Neuronal stem cell (in vitro differentiated cells): Measurements from ENCODE around the gene RBCK1. TPM values are rescaled to one million over a fixed set of nuclear protein-coding genes. Genes with fewer than 3 reads are reported as not detected.

ENCODE experiments used
- DNase-seq: peaks from one replicate; pipeline ENCODE4 v3.0.0-alpha.2; 2013; ENCODE audit warnings: low spot score
- H2AFZ ChIP-seq: one replicate; pipeline ENCODE4 v1.6.1; 2013; ENCODE audit warnings: mild to moderate bottlenecking, low read length, inconsistent platforms
- H2AK5ac ChIP-seq: 2 replicates; pipeline ENCODE4 v1.6.1; 2013; ENCODE audit warnings: low read depth, mild to moderate bottlenecking, inconsistent platforms, low read length, moderate library complexity, mixed read lengths
- H2BK120ac ChIP-seq: 2 replicates; pipeline ENCODE4 v1.6.1; 2013; ENCODE audit warnings: low read depth, mild to moderate bottlenecking, inconsistent platforms, low read length, moderate library complexity, mixed read lengths
- H2BK12ac ChIP-seq: one replicate; pipeline ENCODE4 v1.6.1; 2013; ENCODE audit warnings: low read length, inconsistent platforms
- H2BK15ac ChIP-seq: 2 replicates; pipeline ENCODE4 v1.6.1; 2013; ENCODE audit warnings: mild to moderate bottlenecking, low read length, inconsistent platforms, mixed read lengths
- H2BK5ac ChIP-seq: one replicate; pipeline ENCODE4 v1.6.1; 2013; ENCODE audit warnings: inconsistent platforms, mild to moderate bottlenecking, low read length, moderate library complexity
- H3K14ac ChIP-seq: one replicate; pipeline ENCODE4 v1.6.1; 2013; ENCODE audit warnings: low read length, inconsistent platforms
- H3K18ac ChIP-seq: 2 replicates; pipeline ENCODE4 v1.6.1; 2013; ENCODE audit warnings: low read length, inconsistent platforms
- H3K23ac ChIP-seq: 2 replicates; pipeline ENCODE4 v1.6.1; 2013; ENCODE audit warnings: low read depth, mild to moderate bottlenecking, mixed read lengths, low read length, inconsistent platforms; ENCODE audit not compliant: poor library complexity
- H3K27ac ChIP-seq: replicated peaks from 3 replicates; pipeline ENCODE4 v1.5.1; 2013; ENCODE audit warnings: low read length, inconsistent platforms
- H3K27me3 ChIP-seq, 3 experiments: 2 replicates each; pipeline ENCODE4 v1.6.1; 2013; ENCODE audit warnings: low read length in 3 of 3, mild to moderate bottlenecking in 2 of 3, inconsistent platforms in 1 of 3, low read depth in 1 of 3, mixed read lengths in 1 of 3, moderate library complexity in 1 of 3; ENCODE audit not compliant: control insufficient read depth in 3 of 3, insufficient read depth in 3 of 3
- H3K36me3 ChIP-seq, 2 donors: replicated peaks in 1 of 2; 2 replicates each; pipeline ENCODE4 v1.6.1; 2013; ENCODE audit warnings: low read length in 2 of 2; ENCODE audit not compliant: control insufficient read depth in 2 of 2, insufficient read depth in 2 of 2
- H3K4ac ChIP-seq: 2 replicates; pipeline ENCODE4 v1.6.1; 2013; ENCODE audit warnings: inconsistent platforms, mild to moderate bottlenecking, low read length, moderate library complexity
- H3K4me1 ChIP-seq, 2 donors: 1 replicate in 1 of 2; 2 replicates in 1 of 2; pipeline ENCODE4 v1.6.1; 2013; ENCODE audit warnings: low read length in 2 of 2, low read depth in 1 of 2; ENCODE audit not compliant: control insufficient read depth in 2 of 2, insufficient read depth in 1 of 2
- H3K4me2 ChIP-seq: one replicate; pipeline ENCODE4 v1.6.1; 2013; ENCODE audit warnings: mild to moderate bottlenecking, low read length, inconsistent platforms; ENCODE audit not compliant: insufficient read depth, poor library complexity, severe bottlenecking
- H3K4me3 ChIP-seq, 2 donors: 2 replicates each; pipeline ENCODE4 v1.5.1; 2013; ENCODE audit warnings: low read length in 2 of 2, mild to moderate bottlenecking in 2 of 2, inconsistent platforms in 1 of 2, moderate library complexity in 1 of 2
- H3K79me1 ChIP-seq: one replicate; pipeline ENCODE4 v1.6.1; 2013; ENCODE audit warnings: low read depth, mild to moderate bottlenecking, inconsistent platforms, low read length, moderate library complexity
- H3K9ac ChIP-seq: one replicate; pipeline ENCODE4 v1.6.1; 2013; ENCODE audit warnings: mild to moderate bottlenecking, low read depth, low read length, inconsistent platforms; ENCODE audit not compliant: poor library complexity
- H3K9me3 ChIP-seq, 2 donors: replicated peaks in 1 of 2; 2 replicates each; pipeline versions ENCODE3 to v1.6.1; 2013; ENCODE audit warnings: low read length in 2 of 2, mild to moderate bottlenecking in 2 of 2, inconsistent platforms in 1 of 2, low read depth in 1 of 2, mixed read lengths in 1 of 2, moderate library complexity in 1 of 2; ENCODE audit not compliant: control insufficient read depth in 2 of 2, insufficient read depth in 1 of 2
- H4K8ac ChIP-seq: one replicate; pipeline ENCODE4 v1.6.1; 2013; ENCODE audit warnings: low read depth, mild to moderate bottlenecking, inconsistent platforms, low read length, moderate library complexity
- H4K91ac ChIP-seq: one replicate; pipeline ENCODE4 v1.6.1; 2013; ENCODE audit warnings: low read length, low read depth, mild to moderate bottlenecking, inconsistent platforms; ENCODE audit not compliant: poor library complexity
- WGBS, 2 donors: extraction: QIAGEN DNeasy Blood & Tissue Kit; methylation state at CpG; one replicate each; pipeline ENCODE4 v1.1.7; 2013; ENCODE audit warnings: missing lambda C conversion rate in 2 of 2, mixed read lengths in 1 of 2; ENCODE audit not compliant: insufficient read length in 2 of 2, insufficient replicate concordance in 1 of 2; ENCODE audit errors: extremely low coverage in 2 of 2; 5-methylcytosine and 5-hydroxymethylcytosine counted together
- polyA plus RNA-seq, 2 experiments: library from polyadenylated mRNA; stranded (reverse); fragments of 200-250 nt; gene quantifications; one replicate each; pipeline ENCODE4 v1.2.3, GENCODE V29; 2013

Gene RBCK1
- 33.0 TPM for polyA plus RNA-seq (2013, experiment 1 of 2)
- polyA plus RNA-seq (2013, experiment 2 of 2) = 31.6 TPM

DNA sequence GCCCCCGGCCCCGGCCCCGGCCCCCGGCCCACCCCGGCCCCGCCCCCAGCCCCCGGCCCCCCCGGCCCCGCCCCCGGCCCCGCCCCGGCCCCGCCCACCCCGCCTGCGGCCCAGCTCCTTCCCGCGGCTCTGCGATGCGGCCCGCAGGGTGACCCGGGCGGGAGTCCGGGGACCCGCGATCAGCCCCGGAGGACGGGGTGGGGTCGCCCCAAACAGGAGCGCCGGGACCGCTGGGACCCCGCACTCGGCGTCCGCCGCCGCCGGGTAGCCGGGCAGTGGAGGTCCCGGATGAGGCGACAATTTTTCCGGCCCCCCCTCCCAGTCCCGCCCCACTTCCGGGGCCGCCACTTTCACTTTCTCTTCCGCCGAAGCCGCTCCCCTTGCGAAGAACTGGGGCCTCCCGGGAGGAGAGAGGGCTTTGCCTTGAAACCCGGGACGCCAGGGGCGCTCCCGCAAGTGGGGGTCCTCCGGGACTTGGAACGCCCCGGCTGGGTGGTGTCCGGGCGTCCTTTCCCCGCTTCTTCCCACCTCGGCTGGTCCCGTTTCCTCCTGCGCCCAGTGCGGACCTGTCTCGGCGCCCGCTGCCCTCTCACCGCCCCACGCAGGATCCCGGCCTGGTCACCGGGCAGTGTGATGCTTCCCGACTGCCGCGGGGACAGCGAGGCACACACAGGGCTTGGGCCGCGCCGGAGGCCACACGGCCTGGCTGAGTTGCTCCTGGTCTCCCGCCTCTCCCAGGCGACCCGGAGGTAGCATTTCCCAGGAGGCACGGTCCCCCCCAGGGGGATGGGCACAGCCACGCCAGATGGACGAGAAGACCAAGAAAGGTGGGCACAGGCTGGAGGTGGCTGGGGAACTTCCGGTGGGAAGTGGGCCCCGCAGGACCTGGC, at the start of gene RBCK1:
RBCK1 (plus strand) TSS at position 347 of the 890 bp plus-strand sequence; CDS start at position 806, 459 bp downstream.
- no peak within 1 kb of the TSS for H4K91ac ChIP-seq
- H3K4me1 ChIP-seq = peaks cover 9 to 13% of the 10 kb centered on the region in 2 donors
- H3K23ac ChIP-seq = peak within 1 kb of the TSS; percentile 90
- peak within 1 kb of the TSS; percentile 75 for H4K8ac ChIP-seq
- H3K36me3 ChIP-seq = peaks cover 7 to 36% of the 10 kb centered on the region in 2 donors
- H2BK120ac ChIP-seq = no peak within 1 kb of the TSS
- peak within 1 kb of the TSS; percentile 100 for H3K9ac ChIP-seq
- H2AK5ac ChIP-seq = peak within 1 kb of the TSS; percentile 92
- peak within 1 kb of the TSS; percentile 93 for H2BK5ac ChIP-seq
- no CpG with 5 or more reads among the region's 87 CpGs for WGBS, 2 donors
- H3K79me1 ChIP-seq = peaks cover 6% of the 10 kb centered on the region
- H3K4ac ChIP-seq = peak within 1 kb of the TSS; percentile 96
- peak within 1 kb of the TSS; percentile 94 for H3K4me2 ChIP-seq
- H3K14ac ChIP-seq = peak within 1 kb of the TSS; percentile 98
- H3K27ac ChIP-seq = peak within 1 kb of the TSS; percentile 59
- peak; percentile 75 for DNase-seq
- peak within 1 kb of the TSS; percentile 99 for H3K18ac ChIP-seq
- H2AFZ ChIP-seq = peak within 1 kb of the TSS; percentile 93
- peak within 1 kb of the TSS; percentile 51 for H2BK15ac ChIP-seq
- H3K4me3 ChIP-seq = peak within 1 kb of the TSS; percentile 94 to 100
- peaks cover 0 to 28% of the 10 kb centered on the region in 2 donors for H3K9me3 ChIP-seq
- no peaks in the 10 kb centered on the region for H3K27me3 ChIP-seq
- no peak within 1 kb of the TSS for H2BK12ac ChIP-seq

- H2AFZ ChIP-seq = no peak overlapping the region
- H3K27me3 ChIP-seq = no peaks in the 10 kb centered on the region
- H3K36me3 ChIP-seq = peaks cover 0 to 2% of the 10 kb centered on the region in 2 donors
- H3K9me3 ChIP-seq = peaks cover 0 to 3% of the 10 kb centered on the region in 2 donors
- H3K79me1 ChIP-seq = no peaks in the 10 kb centered on the region
- H3K4me3 ChIP-seq = no peak overlapping the region
- H3K9ac ChIP-seq = no peak overlapping the region
- no peak overlapping the region for H4K91ac ChIP-seq
- H3K4me1 ChIP-seq = peaks cover 12 to 15% of the 10 kb centered on the region in 2 donors
- no peak overlapping the region for H2BK12ac ChIP-seq
- H3K18ac ChIP-seq = no peak overlapping the region
- H3K23ac ChIP-seq = no peak overlapping the region
- DNase-seq = no peak
- H3K4me2 ChIP-seq = no peak overlapping the region
- H3K27ac ChIP-seq = no peak overlapping the region
- no peak overlapping the region for H2AK5ac ChIP-seq
- no peak overlapping the region for H2BK15ac ChIP-seq
- H3K4ac ChIP-seq = no peak overlapping the region
- no peak overlapping the region for H2BK5ac ChIP-seq
- H4K8ac ChIP-seq = no peak overlapping the region
- no CpG with 5 or more reads among the region's 4 CpGs for WGBS, 2 donors
- H3K14ac ChIP-seq = no peak overlapping the region
- no peak overlapping the region for H2BK120ac ChIP-seq
Measured at GRCh38 chr20:358891-359555, 49.1 kb upstream of the RBCK1 start.

- peaks cover 0 to 3% of the 10 kb centered on the region in 2 donors for H3K9me3 ChIP-seq
- WGBS, 2 donors = no CpG with 5 or more reads among the region's 8 CpGs
- no peaks in the 10 kb centered on the region for H3K36me3 ChIP-seq
- H4K8ac ChIP-seq = no peak overlapping the region
- no peak overlapping the region for H3K14ac ChIP-seq
- no peak overlapping the region for H3K27ac ChIP-seq
- H2BK5ac ChIP-seq = no peak overlapping the region
- no peak overlapping the region for H3K23ac ChIP-seq
- DNase-seq = no peak
- no peaks in the 10 kb centered on the region for H3K79me1 ChIP-seq
- H2BK15ac ChIP-seq = no peak overlapping the region
- no peak overlapping the region for H3K4me2 ChIP-seq
- H2AK5ac ChIP-seq = no peak overlapping the region
- no peak overlapping the region for H3K4me3 ChIP-seq
- H3K9ac ChIP-seq = no peak overlapping the region
- no peak overlapping the region for H2BK12ac ChIP-seq
- no peak overlapping the region for H3K4ac ChIP-seq
- no peak overlapping the region for H4K91ac ChIP-seq
- H3K18ac ChIP-seq = no peak overlapping the region
- peaks cover 0 to 3% (median 0%) of the 10 kb centered on the region in 3 experiments for H3K27me3 ChIP-seq
- H2BK120ac ChIP-seq = no peak overlapping the region
- peaks cover 12% of the 10 kb centered on the region in 2 donors for H3K4me1 ChIP-seq
- no peak overlapping the region for H2AFZ ChIP-seq
Measured at GRCh38 chr20:361561-361960, 46.5 kb upstream of the RBCK1 start.
